ENCODE data around the gene TCP11. TPM values are rescaled to one million over a fixed set of nuclear protein-coding genes. Genes with fewer than 3 reads are reported as not detected.

Gene TCP11
- total and polyA plus RNA-seq, 10 donors = not detected

DNA sequence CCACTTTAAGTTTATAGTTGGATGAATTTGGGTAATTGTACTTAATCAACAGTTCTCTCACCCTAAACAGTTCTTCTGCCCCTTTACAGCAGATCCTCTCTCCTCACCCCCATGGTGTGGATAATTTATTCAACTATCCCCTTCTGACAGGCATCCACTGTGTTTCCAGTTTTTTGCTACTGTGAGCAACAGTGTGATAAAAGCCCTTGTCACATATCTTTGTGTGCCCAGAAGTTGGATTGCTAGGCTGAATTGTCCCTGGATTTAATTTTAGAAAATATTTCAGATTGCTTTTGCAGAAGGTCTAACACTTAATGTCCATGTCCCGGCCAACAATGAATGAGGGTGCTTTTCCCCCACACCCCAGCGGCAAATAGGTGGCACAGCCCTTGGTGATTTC lies 42.1 kb upstream of the TCP11 start:
- WGBS, 5 donors = 93 to 98% (median 97%) methylated on average over 2 of the region's 2 CpGs
- Histone ChIP-seq H3K4me1 (peaks cover 0 to 16% (median 1%) of the 10 kb centered on the region in 6 donors), H3K36me3 (no peaks in the 10 kb centered on the region), H3K9me3 (no peaks in the 10 kb centered on the region), H3K27me3 (replicated peaks in 1 of 7) (peaks cover 0 to 16% (median 6%) of the 10 kb centered on the region in 7 donors), H3K27ac (no peak overlapping the region), H3K4me3 (no peak overlapping the region)
- intact Hi-C loops (cut with DNase I; ENCODE audit: low total_unique reads) = no loop called here
- TF ChIP-seq POLR2AphosphoS5 (IDR thresholded peaks at IDR 0.05) (no peak), POLR2A (IDR thresholded peaks at IDR 0.05) (no peak)
- TF ChIP-seq, protein P1, sequence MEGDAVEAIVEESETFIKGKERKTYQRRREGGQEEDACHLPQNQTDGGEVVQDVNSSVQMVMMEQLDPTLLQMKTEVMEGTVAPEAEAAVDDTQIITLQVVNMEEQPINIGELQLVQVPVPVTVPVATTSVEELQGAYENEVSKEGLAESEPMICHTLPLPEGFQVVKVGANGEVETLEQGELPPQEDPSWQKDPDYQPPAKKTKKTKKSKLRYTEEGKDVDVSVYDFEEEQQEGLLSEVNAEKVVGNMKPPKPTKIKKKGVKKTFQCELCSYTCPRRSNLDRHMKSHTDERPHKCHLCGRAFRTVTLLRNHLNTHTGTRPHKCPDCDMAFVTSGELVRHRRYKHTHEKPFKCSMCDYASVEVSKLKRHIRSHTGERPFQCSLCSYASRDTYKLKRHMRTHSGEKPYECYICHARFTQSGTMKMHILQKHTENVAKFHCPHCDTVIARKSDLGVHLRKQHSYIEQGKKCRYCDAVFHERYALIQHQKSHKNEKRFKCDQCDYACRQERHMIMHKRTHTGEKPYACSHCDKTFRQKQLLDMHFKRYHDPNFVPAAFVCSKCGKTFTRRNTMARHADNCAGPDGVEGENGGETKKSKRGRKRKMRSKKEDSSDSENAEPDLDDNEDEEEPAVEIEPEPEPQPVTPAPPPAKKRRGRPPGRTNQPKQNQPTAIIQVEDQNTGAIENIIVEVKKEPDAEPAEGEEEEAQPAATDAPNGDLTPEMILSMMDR (IDR thresholded peaks at IDR 0.05 in 8 of 11, conservative IDR thresholded peaks at IDR 0.05 in 3 of 11) = no peak
- DNase-seq = no peak

DNA sequence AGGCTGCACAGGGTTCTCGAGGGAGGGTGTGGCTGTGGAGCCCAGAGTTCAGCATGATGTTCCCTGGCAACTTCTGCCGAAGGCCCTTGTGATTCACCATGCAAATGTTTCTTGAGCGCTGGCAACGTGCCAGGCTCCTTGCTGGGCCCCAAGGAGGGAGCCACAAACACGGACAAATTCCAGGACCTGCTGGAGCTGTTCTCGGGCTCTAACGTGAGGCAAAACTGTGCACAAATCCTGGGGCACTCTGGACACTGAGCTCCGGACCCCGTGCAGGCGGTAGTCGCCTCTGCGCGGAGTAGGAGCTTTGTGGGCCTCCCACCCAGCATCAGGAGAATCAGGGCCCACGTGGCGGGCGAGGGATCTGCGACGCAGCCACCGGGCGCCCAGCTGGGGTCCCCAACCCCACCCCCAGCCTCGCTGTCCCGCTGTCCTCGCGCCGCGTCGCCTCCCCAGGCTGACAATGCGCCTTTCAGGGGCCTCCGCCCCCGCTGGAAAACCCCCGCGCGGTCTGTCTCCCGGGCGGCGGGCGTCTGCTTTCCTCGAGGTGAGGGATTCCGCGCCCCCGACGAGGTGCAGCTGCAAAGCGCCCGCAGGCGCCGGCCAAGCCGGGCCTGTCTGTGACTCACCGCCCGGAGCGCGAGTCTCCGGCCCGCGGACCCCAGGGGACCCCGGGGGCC lies 40.9 kb upstream of the TCP11 start:
- no peak for TF ChIP-seq POLR2AphosphoS5 (IDR thresholded peaks at IDR 0.05)
- TF ChIP-seq, protein P1 (IDR thresholded peaks at IDR 0.05 in 8 of 11, conservative IDR thresholded peaks at IDR 0.05 in 3 of 11) = no peak
- TF ChIP-seq POLR2A (IDR thresholded peaks at IDR 0.05) = no peak
- 35 to 63% (median 47%) methylated on average over 28 to 55 of the region's 55 CpGs for WGBS, 5 donors
- DNase-seq = no peak

DNA sequence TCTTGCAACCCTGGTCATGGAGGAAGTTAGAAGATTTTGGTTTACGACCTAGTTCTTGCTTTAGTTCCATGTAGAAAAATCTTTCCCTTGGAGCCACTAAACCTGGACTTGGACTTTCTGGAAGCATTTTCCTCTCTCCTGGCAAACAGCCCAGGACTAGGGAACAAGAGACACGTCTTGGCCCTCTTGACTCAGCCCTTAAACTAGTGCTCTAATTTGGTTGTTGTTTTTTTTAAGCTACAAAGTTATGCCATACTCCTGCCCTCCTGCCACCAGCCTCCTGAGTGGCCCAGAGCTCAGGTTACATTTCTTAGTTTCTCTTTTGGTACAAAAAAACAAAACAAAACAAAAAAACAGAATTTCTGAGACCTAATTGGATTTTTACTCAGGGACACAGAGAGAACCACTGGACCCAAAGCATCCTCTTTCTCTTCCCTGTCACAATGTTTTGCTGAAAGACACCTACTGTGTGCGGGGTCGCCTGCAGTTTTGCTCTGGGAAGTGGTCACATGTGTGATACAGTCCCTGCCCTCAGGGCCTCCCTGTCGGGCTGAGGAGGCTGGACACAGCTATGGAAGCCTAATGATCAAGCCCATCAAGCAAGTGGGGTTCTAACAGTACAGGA lies 40.3 kb upstream of the TCP11 start:
- Histone ChIP-seq H3K9me3 (no peaks in the 10 kb centered on the region), H3K4me1 (peaks cover 0 to 16% (median 1%) of the 10 kb centered on the region in 6 donors), H3K36me3 (no peaks in the 10 kb centered on the region), H3K4me3 (no peak overlapping the region), H3K27ac (peak overlapping the region in 1 of 8 donors; percentile 5), H3K27me3 (replicated peaks in 1 of 7) (peaks cover 0 to 16% (median 6%) of the 10 kb centered on the region in 7 donors)
- DNase-seq = no peak
- intact Hi-C loops (cut with DNase I; ENCODE audit: low total_unique reads) = no loop called here
- 71 to 85% (median 77%) methylated on average over 5 of the region's 5 CpGs for WGBS, 5 donors
- TF ChIP-seq POLR2A (IDR thresholded peaks at IDR 0.05) = no peak

More for the DNA sequence above, 40.9 kb upstream of the TCP11 start:
- Histone ChIP-seq H3K9me3 (no peaks in the 10 kb centered on the region), H3K27me3 (replicated peaks in 1 of 7) (peaks cover 0 to 16% (median 6%) of the 10 kb centered on the region in 7 donors), H3K27ac (no peak overlapping the region), H3K4me3 (no peak overlapping the region), H3K4me1 (peaks cover 0 to 16% (median 1%) of the 10 kb centered on the region in 6 donors), H3K36me3 (no peaks in the 10 kb centered on the region)
- intact Hi-C loops (cut with DNase I; ENCODE audit: low total_unique reads) = no loop called here

DNA sequence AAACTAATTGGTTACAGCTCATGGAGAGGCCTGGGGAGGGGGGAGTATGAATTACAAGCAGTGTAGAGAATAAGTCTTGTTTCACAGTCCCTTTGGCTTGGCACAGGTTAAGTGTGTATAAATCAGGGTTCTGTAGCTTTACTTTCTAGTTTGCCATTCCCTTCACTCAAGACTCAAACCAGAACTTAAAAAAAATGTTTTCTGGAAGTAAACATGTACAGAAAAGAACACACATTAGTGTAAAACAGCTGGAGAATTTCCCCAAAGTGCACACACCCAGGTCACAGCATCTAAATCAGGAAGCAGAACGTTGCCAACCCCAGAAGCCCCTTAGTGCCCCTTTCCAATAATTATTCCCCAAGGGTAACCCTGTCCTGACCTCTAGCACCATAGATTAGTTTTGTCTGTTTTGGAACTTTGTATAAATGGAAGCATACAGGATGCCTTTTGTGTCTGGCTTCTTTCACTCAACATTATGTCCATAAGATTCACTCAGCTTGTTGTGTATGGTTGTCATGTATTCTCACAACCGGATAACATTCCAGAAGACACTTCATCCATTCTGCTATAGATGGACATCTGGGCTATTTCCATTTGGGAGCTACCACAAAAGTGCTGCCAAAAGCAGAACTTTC lies 38.9 kb upstream of the TCP11 start:
- no peak overlapping the region for H3K27ac ChIP-seq
- H3K4me3 ChIP-seq = no peak overlapping the region
- no peaks in the 10 kb centered on the region for H3K36me3 ChIP-seq
- intact Hi-C loops (cut with DNase I; ENCODE audit: low total_unique reads) = no loop called here
- DNase-seq = no peak
- 49 to 69% (median 59%) methylated on average over 2 of the region's 2 CpGs for WGBS, 5 donors
- H3K9me3 ChIP-seq = no peaks in the 10 kb centered on the region
- peaks cover 0 to 9% (median 1%) of the 10 kb centered on the region in 6 donors for H3K4me1 ChIP-seq
- peaks cover 0 to 16% (median 6%) of the 10 kb centered on the region in 7 donors for H3K27me3 ChIP-seq (replicated peaks in 1 of 7)
- TF ChIP-seq POLR2A (IDR thresholded peaks at IDR 0.05) (no peak), POLR2AphosphoS5 (IDR thresholded peaks at IDR 0.05) (no peak)
- TF ChIP-seq, protein P1 (IDR thresholded peaks at IDR 0.05 in 8 of 11, conservative IDR thresholded peaks at IDR 0.05 in 3 of 11) = no peak
